Suppressor macrophage (primary cell): ENCODE data around the gene MINAR2.

ENCODE experiments used
- DNase-seq, 4 experiments: peaks; one replicate each; pipeline ENCODE4 v3.0.0-alpha.2; 2020 to 2022
- total RNA-seq, 17 experiments: gene quantifications; one replicate each; lab custom pipeline; 2026; ENCODE audit warnings: mixed read lengths in 6 of 17, inconsistent platforms in 3 of 17; lab: John Stamatoyannopoulos, UW

MINAR2 gene
- total RNA-seq: 0 to 0.77 (median 0) reads per million in 17 experiments

- no peak for DNase-seq
These were observed at the start of gene MINAR2 for GRCh38 chr5:129747572-129748407. MINAR2 (plus strand) TSS chr5:129748094; CDS start chr5:129748191, 97 bp downstream.

GRCh38 chr5:129698661-129699060 lies 49.2 kb upstream of the MINAR2 start:
- no peak for DNase-seq

- DNase-seq: no peak
These were observed 31.7 kb upstream of the MINAR2 start for GRCh38 chr5:129716235-129716634.

GRCh38 chr5:129716651-129717050 lies 31.2 kb upstream of the MINAR2 start:
- DNase-seq: no peak

GRCh38 chr5:129717751-129718310 lies 30.1 kb upstream of the MINAR2 start:
- no peak for DNase-seq

- DNase-seq: no peak
These were observed 29.3 kb upstream of the MINAR2 start for GRCh38 chr5:129718471-129719090.

- no peak for DNase-seq
These were observed 23.7 kb upstream of the MINAR2 start for GRCh38 chr5:129724222-129724621.

- no peak for DNase-seq
These were observed 23.2 kb upstream of the MINAR2 start for GRCh38 chr5:129724647-129725046.

- DNase-seq: no peak
These were observed 8.1 kb upstream of the MINAR2 start for GRCh38 chr5:129739773-129740172.

- DNase-seq: no peak
These were observed 4.2 kb upstream of the MINAR2 start for GRCh38 chr5:129743541-129744187.

- no peak for DNase-seq
These were observed 1.9 kb upstream of the MINAR2 start for GRCh38 chr5:129745997-129746396.

- no peak for DNase-seq
These were observed 1.0 kb upstream of the MINAR2 start for GRCh38 chr5:129746876-129747275.

- no peak for DNase-seq
These were observed 1.3 kb downstream of the MINAR2 start for GRCh38 chr5:129748913-129749880.

- DNase-seq: no peak
These were observed 12.9 kb downstream of the MINAR2 start for GRCh38 chr5:129760636-129761325.

- DNase-seq: no peak
These were observed 15.8 kb downstream of the MINAR2 start for GRCh38 chr5:129763651-129764050.

GRCh38 chr5:129766798-129767197 lies 18.9 kb downstream of the MINAR2 start:
- DNase-seq: no peak

- DNase-seq: peak; percentile 83 to 93 (median 88)
These were observed 20.1 kb downstream of the MINAR2 start for GRCh38 chr5:129767927-129768380.

GRCh38 chr5:129768735-129769134 lies 20.8 kb downstream of the MINAR2 start:
- DNase-seq: no peak

- no peak for DNase-seq
These were observed 22.3 kb downstream of the MINAR2 start for GRCh38 chr5:129770024-129770820.
